HG02973 (cell line): Measurements from ENCODE around the gene PNPLA2.

Experiments used
- ATAC-seq: cut with Tn5 transposase; IDR thresholded peaks from one replicate; pipeline ENCODE4 v1.9.1; 2021; ENCODE audit warnings: moderate library complexity; ENCODE audit not compliant: unreplicated experiment

The PNPLA2 gene

DNA sequence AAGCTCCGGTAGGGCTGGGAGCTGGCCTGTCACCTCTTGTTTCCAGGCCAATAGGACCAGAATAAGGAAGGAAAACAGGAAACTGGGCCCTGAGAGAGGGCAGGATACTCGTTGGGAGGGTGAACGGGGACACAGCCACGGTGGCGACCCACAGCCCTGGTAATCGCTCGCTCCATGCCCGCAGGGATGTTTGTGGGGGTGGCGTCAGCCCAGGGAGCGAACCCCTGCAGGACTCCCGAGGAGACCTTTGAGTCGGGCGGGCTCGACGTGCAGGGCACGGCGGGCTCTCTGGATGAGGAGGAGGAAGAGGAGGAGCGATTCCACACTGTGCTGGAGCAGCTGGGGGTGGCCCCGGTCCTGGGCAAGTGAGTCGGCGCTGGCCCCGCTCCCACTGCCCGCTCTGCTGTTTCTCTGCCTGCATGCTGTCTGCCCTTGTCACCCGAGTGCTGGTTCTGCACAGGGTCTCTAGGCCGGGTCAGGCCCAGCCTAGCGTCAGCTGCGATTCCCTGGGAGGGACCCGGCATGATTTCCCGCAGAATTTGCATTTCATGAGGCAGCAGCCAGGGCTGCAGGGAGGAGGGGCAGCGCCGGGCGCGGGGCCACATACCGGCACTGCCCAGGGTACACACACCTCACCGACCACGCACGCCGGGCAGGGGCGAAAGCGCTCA, 10.6 kb downstream of the PNPLA2 start:
- no peak for ATAC-seq

DNA sequence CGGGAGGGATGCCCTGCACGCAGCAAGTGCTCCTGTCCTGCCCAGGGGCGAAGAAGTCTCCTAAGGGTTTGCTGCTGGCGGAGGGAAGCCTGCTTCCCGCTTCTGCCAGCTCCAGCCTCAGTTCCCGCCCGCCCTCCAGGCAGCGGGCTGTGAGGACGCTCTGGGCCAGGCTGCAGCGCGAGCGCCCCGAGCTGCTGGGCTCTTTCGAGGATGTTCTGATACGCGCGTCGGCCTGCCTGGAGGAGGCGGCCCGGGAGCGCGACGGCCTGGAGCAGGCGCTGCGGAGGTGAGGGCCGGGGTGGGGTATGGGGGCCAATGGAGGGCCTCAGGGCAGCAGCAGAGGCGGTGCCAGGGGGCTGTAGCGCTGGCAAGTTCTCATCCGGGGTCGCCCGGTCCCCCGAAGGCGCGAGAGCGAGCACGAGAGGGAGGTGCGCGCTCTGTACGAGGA, 11.2 kb downstream of the PNPLA2 start:
- ATAC-seq = no peak

DNA sequence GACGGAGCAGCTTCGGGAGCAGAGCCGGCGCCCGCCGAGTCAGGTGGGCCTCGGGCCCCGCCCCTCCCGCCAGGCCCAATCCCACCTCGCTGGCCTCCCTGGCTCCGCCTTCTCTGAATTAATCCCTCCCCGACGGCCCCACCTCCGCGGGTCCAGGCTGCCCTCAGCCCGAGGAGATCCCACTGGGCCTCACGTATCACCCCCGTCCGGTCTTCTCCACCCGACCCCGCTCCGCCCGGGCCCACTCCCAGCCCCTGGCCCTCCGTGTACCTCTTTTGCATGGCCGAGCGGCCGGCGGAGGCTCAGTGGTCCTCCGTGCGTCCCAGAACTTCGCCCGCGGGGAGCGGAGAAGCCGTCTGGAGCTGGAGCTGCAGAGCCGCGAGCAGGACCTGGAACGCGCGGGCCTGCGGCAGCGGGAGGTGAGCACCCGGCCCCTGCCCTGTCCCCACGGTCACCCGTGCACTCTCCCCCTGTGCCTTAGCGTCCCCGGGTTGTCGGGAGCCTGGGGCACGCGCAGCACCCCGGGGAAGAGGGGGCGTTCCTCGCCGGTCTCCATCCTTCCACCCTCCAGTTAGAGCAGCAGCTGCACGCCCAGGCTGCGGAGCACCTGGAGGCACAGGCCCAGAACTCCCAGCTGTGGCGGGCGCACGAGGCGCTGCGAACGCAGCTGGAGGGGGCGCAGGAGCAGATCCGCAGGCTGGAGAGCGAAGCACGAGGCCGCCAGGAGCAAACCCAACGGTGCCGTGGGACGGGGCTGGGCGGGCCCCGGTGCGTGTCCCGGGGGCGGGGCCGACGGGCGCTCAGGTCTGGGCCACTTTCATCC, 11.8 kb downstream of the PNPLA2 start:
- ATAC-seq = no peak

DNA sequence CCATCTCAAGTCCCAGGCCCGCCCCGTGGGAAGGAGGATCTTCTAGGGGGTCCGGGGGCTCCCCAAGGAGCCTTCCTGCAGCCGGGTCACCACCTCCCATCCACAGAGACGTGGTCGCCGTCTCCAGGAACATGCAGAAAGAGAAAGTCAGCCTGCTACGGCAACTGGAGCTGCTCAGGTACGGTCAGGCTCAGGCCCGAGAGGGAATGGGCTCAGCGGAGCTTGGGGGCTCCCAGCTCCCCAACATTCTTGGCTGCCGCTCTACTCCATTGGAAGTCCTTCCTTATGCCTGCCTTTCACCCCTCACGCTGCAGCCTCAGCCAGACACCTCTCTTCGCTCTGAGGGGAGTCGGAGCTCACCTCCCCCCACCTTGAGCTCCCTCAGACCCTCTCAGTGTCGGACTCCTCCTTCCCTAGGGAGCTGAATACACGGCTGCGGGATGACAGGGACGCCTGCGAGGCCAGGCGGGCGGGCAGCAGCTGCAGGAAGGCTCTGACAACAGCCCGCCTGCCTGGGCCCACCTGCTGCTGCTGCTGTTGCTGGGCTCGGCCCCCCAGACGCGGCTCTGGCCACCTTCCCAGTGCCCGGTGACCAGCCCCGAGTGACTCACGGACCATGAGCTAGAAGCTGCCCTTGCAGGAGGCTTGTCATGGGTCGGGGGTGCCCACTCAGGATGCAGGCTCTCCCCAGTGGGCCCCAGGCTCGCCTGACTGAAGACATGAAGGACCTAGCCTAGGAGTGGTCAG, 12.6 kb downstream of the PNPLA2 start:
- no peak for ATAC-seq

DNA sequence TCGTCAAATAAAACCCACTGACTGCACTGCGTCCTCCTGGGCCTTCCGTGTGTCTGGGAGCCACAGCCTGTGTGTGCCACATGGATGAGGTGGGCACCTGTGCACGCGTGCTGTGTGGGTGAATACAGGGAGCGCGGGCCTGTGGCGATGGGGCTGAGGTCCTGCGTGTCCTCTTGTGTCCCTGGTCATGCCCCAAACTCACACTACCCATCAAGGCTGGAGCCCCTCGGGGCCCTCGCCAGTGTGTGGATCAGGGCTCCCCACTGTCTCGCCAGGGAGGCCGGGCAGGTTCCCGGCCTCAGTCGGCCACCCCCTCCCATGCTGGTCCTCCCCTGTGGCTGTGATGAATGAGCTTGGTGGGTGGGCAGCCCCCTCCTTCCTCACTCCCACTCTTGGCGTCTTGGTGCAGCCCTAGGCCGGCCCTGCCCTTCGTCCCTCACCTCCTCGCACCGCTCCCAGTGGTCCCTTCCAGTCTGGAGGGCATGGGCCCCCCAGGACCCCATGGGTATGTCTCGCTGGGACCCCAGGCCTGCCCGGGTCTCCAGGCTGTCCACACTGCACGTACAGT, 13.3 kb downstream of the PNPLA2 start:
- ATAC-seq = no peak

DNA sequence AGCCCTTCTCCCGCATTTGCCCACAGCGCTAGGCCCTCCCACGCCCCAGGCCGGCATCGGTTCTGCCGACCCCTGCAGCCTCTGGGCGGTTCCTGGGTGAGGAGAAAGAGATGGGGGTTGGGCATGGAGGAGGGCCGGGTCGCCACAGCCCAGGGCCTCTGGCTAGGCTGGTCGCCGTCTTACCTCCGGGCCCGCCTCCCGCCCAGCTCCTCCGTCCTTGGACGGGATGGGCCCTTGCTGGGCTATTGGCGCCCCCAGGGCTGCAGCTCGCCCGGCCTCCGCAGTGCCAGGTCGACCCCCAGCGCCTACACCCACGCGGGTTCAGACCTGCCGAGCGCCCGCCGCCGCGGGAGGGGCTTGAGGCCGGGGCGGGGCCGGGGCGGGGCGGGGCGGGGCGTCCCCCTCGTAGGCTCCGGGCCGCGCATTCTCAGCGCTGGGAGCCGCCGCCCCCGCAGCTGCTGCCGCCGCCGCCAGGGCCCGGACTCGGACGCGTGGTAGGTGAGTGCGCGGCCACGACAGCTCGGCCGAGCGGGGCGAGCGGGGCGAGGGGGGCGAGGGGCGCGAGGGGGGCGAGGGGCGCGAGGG, 13.9 kb downstream of the PNPLA2 start, which contains the start of gene CD151:
TSS of gene CD151 (plus strand) at position 424 of the 585 bp plus-strand sequence. CDS start 3,118 bp downstream, outside the sequence.
- ATAC-seq = peak; percentile 35

DNA sequence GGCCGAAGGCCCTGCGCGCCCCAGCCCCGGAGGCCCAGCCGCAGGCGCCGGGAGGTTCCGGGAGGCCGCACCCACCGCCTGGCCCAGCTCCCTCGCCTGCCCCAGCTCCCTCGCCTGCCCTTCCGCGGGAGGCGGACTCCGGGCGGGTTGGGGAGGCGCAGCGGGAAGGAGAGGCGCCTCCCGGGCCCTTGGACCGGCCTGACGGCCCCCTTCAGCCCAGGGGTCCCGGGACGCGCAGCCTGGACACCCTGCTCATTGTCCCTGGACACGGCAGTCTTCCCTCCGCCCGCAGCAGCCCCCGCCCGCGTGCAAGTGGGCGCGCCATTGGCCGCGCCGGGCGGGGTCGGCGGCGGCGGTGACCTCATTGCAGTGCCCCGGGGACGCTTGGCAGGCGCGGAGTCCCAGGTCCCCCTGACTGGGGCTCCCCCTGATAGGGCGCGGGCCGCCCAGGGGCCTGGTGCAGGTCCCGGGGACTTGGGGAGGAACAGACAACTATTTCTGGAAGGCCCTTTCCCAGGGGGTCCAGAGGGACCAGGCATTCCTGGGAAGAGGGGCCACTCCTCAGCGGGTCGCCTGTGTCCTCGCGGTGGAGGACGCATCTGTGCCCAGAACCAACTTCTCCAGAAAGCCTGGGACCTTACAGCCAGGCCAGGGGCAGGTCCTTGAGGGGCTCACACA, 14.5 kb downstream of the PNPLA2 start:
- ATAC-seq = peak; percentile 24

DNA sequence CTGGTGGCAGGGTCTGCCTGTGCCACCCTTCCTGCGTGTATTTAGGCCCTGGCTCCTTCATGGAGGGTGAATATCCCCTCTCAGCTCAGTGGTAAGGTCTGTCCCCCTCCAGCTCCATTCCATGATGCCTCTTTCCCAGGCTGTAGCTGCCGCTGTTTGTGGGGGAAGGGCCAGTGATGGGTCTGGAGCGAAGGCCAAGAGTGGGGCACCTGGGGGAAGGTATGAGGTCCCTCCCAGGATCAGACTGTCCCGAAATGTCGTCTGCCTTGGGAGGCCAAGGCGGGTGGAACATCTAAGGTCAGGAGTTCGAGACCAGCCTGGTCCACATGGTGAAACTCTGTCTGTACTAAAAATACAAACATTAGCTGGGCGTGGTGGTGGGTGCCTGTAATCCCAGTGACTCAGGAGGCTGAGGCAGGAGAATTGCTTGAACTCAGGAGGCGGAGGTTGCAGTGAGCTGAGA, 15.2 kb downstream of the PNPLA2 start:
- no peak for ATAC-seq

DNA sequence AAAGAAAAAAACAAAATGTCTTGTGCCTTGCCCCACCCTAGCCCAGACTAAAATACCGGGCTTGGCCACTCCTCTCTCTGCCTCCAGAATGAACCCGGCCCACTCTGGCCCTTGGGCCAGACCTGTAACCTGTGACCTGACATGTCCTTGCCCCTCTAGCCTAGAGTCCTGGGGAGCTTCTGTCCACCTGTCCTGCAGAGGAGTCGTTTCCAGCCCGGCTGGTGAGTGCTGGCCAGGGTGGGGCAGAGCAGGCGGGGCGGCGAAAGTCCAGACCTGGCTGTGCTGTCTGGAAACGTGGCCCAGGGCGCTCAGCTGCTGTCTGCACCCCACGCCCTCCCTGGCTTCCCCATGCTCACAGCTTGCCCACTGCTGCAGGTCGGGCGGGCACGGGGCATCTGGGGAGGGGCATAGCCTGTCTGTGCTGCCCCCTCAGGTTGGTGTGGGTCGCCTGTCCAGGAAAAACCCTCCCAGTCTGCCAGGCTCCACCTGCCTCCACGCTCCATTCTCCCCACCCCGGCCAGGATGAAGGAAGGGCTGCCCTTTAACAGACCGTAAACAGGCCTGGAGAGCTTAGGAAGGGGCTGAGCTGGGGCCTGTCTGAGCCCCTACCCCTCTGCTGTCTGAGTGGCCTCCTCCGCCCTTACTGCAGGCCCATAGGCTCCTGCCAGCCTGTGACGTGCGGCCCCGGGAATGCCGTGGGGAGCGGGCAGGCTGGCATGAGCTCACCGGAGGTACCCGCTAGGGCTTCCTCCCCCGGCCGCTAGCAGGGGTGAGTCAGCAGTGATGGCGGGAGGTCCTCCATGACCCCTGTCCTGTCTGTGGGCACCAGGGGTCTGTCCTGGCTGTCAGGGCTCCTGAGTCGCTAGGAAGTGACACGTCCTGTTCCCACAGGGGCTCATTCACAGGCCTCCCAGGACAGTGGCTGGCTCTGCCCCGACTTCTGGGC, 15.9 kb downstream of the PNPLA2 start:
- ATAC-seq = no peak

DNA sequence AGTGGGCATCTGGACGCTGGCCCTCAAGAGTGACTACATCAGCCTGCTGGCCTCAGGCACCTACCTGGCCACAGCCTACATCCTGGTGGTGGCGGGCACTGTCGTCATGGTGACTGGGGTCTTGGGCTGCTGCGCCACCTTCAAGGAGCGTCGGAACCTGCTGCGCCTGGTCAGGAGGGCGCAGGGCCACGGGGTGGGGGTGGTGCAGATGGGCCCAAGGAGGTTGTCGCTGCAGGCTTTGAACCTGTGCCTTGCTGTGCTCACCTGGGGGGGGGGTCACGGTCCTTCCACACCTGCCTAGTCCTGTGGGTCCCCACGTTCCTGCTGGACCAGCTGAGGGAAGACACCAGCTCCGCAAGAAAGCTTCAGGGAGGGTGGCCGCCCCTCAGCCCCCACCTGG, 17.6 kb downstream of the PNPLA2 start:
- no peak for ATAC-seq

DNA sequence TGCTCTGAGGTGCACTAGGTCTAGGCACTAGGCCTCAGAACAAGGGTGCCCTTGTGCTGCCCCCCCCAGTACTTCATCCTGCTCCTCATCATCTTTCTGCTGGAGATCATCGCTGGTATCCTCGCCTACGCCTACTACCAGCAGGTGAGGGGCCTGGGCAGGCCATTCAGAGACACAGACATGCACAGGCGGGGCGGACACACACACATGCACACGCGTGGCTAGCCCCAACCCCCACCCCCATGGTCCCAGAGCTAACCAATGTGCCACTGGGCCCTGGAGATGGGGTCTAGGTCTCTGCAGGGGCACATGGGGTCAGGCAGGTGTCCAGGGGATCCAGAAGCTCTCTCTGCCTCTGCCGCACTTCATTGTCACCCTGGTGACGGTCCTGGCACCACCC, 18.0 kb downstream of the PNPLA2 start:
- no peak for ATAC-seq

DNA sequence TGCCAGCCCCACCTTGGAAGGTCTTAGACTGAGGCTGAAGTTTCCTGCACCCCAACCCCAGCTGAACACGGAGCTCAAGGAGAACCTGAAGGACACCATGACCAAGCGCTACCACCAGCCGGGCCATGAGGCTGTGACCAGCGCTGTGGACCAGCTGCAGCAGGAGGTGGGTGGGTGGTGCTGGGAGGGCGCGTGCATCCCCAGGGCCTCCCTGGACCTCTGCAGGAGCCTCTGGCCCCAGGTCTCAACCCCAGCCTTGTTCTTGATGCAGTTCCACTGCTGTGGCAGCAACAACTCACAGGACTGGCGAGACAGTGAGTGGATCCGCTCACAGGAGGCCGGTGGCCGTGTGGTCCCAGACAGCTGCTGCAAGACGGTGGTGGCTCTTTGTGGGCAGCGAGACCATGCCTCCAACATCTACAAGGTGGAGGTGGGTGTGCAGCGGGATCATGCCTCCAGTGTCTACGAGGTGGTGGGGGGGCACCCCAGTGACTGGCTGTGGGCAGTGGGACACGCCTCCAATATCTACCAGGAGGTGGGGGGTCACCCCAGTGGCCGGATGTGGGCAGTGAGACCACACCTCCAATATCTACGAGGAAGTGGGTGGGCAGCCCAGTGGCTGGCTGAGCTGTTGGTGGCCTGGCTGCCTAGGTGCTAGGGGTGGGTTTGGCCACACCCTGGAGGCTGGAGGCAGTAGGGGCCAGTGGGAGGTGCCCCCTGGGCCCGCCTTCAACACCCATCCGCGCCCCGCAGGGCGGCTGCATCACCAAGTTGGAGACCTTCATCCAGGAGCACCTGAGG, 18.7 kb downstream of the PNPLA2 start:
- no peak for ATAC-seq

DNA sequence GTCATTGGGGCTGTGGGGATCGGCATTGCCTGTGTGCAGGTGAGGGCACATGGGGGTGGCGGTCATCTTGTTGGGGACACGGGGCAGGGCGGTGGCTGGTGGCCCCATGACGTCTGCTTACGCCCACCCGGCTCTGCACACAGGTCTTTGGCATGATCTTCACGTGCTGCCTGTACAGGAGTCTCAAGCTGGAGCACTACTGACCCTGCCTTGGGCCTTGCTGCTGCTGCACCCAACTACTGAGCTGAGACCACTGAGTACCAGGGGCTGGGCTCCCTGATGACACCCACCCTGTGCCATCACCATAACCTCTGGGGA, 19.2 kb downstream of the PNPLA2 start:
- no peak for ATAC-seq

DNA sequence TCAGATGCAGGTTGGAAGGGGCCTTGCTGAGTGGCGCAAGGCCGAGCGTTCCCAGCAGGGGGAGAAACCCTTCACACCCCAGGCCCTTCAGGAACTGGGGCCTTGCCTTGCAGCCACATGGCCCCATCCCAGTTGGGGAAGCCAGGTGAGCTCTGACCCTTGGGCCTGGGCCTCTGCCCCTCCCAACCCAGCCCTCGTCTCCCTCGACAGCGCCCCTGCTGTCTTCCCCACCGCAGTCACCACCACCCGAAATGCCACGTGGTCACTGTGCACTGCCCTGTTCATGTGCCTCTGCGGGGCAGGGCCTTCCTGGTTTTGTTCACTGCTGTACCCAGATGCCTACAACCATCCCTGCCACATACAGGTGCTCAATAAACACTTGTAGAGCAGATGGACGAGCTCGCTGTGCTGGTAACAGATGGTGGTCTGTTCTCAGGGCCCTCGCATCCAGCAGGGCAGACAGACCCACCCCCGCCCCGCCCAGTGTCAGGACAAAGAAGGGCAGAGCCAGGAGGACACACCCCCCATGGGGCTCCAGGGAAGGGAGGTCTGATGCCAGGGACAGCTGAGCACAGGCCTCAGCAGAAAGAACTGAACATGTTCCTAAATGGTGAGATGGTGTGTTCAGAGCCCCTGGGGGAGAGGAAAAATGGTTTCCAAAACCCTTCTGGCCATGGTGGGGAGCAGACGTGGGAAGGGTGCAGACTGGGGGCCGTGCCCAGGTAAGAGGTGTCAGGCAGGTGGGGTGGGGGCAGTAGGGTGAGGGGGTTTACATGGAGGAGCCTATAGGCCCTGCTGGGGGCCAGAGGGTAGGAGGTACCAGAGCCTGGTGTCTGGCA, 19.9 kb downstream of the PNPLA2 start:
- ATAC-seq = no peak

DNA sequence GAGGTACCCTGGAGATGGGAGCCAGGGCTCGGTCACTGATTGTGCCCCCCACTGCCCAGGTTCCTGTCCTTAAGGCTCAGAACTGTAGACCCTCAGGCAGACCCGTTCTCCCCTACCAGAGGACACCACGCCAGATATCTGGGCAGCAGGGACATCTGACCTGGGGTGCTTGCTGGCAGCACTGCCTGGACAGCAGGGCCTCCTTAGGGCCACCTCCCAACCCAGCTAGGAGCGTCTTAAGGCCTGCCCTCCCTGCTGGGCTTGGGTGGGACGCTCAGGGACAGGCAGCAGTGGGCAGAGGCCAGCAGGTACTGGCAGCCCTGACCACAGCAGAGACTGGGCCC, 20.5 kb downstream of the PNPLA2 start:
- ATAC-seq = no peak

DNA sequence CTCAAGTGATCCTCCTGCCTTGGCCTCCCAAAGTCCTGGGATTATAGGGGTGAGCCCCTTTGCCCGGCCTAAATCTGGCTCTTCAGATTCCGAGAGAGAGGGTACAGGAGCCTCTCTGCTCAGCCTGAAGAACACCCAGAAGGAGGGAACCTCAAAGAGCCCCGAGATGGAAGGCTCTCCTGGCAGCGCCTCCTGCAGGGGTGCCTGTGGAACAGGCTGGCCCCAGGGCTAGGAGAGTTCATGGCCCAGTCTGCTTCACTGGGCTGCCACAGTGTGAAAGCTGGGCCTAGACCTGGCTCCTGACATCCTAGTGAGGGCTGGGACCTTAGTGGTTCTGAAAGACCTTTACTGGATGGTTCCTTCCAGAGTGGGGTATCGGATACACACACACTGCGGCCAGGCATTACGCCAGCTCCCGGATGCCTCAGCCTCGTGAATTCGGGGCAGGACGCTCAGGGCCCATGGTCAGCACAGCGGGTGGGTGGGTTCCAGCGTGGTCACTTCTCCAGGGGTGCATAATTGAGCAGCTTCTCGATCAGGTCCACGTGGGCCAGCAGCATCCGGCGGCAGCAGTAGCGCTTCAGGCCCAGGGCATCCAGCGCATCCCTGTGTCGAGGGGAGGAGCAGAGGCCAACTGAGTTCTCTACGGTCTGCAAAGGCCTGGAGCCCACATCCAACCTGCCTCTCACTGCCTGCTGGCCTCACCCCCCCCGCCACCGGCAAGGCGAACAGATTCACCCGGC, 21.3 kb downstream of the PNPLA2 start:
- ATAC-seq = no peak

DNA sequence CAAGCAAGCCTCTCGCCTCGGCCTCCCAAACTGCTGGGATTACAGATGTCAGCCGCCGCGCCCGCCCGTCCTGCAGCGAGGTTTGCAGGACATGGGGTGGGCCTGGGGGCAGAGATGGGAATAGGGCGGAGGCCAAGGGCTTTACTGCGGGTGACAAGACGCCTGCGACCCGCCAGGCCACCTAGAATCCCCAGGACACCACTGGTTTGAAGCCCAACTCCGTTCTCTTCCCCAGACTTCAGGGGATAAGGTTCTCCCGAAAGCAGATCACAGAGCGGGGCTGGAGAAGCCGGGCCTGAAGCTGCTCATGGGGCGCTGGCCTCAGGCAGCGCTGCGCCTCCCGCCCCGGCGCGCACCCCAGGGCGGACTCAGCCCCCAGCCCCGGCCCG, 23.3 kb downstream of the PNPLA2 start:
- ATAC-seq = peak; percentile 2
